K562 (cell line): Measurements from ENCODE around the gene VWA5B1.

Experiments used
- EZH2 ChIP-seq: IDR thresholded peaks from 2 replicates; pipeline ENCODE4 v1.6.1; 2012; ENCODE audit warnings: low read depth, mild to moderate bottlenecking, inconsistent platforms, low read length, borderline replicate concordance
- RB1 ChIP-seq: fragments of 450-650 bp; IDR thresholded peaks from 2 replicates; pipeline ENCODE4 v1.6.1; 2017; ENCODE audit warnings: low read depth, mild to moderate bottlenecking
- TBP ChIP-seq: optimal IDR thresholded peaks from 2 replicates; pipeline ENCODE3; 2011; ENCODE audit warnings: low read depth, low read length, improper control_type of control experiment
- ZNF3 ChIP-seq: fragments of 250-450 bp; sonication (Bioruptor Pico); IDR thresholded peaks from 2 replicates; pipeline ENCODE4 v1.5.0; 2021; ENCODE audit warnings: mild to moderate bottlenecking, moderate library complexity
- ZNF766 ChIP-seq: fragments of 200-800 bp; sonication (Bioruptor generic); conservative IDR thresholded peaks from 2 replicates; pipeline ENCODE4 v1.6.1; 2016; ENCODE audit warnings: missing genetic modification characterization, missing compliant biosample characterization

DNA sequence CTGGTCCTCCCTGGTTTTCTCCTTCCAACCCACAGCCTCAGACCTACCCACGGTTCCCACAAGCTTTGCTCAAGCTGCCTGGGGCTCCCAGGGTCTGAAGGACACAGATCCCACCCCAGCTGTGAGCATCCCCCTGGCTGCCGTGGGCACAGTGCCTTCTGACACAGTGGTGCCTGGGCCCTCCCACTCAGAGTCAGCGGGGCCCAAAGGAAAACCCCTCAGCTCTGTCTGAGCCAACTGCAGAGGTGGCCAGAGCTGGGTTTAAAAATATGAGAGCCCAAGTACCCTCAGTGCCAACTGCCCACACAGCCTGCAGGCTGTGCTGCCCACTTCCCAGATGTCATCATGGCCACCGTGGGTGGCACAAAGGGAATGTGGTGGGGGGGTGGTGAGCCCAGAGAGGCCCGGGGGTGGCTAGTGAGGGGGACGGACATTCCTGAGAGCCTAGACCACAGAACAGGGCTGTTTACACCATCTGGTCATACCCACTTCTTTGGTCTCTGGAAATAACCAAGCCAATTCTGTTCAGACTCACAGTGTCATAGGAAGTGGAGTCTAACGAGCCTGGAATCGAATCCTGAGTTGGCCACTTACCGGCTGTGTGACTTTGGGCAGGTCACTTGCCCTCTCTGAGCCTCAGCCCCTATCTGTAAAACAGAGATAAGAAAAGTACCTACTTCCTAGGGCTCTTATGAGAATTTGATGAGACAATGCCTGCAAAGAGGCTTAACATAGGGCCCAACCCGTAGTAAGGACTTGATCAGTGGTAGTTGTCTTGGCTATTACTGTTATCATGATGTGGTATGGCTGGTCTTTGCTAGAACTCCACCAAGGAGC is 109.9 kb downstream of the VWA5B1 start:
- TF ChIP-seq EZH2 (no peak), TBP (no peak), RB1 (no peak), ZNF766 (CRISPR knock-in tag) (no peak), ZNF3 (no peak)
